ENCODE measurements around the gene CEP97.

Gene CEP97

DNA sequence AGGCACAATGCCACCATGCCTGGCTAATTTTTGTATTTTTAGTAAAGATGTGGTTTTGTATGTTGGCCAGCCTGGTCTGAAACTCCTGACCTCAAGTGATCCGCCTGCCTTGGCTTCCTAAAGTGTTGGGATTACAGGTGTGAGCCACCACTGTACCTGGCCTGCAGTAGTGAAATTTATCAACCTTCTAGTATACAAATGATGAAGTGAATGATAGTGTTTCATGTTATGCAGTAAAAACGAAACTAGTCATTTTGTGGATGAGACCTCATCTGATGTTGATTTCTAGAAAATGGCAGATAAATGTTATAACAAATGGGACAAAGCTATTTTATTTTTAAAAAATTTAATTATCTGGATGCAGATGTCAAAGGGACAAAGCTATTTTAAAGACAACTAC lies 87.5 kb downstream of the CEP97 start:
- H3K4me3 ChIP-seq (ENCODE audit: low read depth, low read length): no peak overlapping the region
- DNase-seq (ENCODE audit: low read depth): no peak
- TF ChIP-seq, protein P1, sequence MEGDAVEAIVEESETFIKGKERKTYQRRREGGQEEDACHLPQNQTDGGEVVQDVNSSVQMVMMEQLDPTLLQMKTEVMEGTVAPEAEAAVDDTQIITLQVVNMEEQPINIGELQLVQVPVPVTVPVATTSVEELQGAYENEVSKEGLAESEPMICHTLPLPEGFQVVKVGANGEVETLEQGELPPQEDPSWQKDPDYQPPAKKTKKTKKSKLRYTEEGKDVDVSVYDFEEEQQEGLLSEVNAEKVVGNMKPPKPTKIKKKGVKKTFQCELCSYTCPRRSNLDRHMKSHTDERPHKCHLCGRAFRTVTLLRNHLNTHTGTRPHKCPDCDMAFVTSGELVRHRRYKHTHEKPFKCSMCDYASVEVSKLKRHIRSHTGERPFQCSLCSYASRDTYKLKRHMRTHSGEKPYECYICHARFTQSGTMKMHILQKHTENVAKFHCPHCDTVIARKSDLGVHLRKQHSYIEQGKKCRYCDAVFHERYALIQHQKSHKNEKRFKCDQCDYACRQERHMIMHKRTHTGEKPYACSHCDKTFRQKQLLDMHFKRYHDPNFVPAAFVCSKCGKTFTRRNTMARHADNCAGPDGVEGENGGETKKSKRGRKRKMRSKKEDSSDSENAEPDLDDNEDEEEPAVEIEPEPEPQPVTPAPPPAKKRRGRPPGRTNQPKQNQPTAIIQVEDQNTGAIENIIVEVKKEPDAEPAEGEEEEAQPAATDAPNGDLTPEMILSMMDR (IDR thresholded peaks at IDR 0.05; ENCODE audit: low read depth, low read length, missing control alignments): no peak

DNA sequence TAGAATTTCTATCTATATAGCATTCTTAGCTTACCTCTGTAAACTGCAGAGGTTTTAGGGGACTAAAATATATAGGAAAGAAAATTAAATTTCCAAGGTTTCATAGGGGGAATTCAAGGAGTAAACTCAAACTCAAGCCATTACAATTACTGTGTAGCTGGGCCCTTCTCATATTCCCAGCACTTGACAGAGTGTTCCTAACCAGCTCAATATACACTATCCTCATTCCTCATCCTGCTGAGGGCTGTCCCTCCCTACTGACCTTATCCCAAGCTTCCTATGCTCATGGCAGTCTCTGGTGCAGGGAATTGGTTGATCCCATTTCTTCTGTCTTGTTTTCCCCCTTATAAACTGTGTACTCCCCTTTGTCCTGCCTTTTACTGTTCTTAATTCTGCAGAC lies 88.5 kb downstream of the CEP97 start:
- DNase-seq (ENCODE audit: low read depth): no peak
- H3K4me3 ChIP-seq (ENCODE audit: low read depth, low read length): no peak overlapping the region
- TF ChIP-seq, protein P1 (IDR thresholded peaks at IDR 0.05; ENCODE audit: low read depth, low read length, missing control alignments): no peak

DNA sequence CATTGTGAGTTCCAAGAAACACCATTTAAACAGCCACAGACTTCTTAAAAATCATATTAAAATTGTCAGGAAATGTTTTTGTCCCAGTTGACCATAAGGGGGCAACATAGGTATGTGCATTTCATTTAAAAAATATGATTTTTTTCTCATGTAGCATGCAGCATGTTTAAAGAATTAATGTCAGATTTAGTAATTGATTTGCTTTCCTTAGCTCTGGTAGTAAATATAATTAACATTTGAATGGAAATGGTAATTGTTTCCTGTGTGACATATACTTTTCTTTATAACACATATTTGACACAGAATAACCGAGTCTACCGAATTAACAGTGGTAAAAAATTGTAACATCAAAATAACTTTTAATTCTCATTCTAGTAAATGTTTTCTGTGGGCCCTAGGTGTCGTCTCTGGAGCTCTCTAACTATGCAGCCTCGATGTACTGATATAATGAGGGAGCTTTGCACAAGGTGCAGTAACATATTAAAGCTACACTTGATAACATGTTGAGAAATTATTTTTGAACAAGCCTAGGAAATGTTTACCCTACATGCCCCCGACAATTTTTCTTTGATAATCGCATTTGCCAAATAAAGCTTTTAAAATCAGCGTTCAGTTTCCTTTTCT lies 89.5 kb downstream of the CEP97 start:
- no peak for DNase-seq (ENCODE audit: low read depth)
- TF ChIP-seq, protein P1 (IDR thresholded peaks at IDR 0.05; ENCODE audit: low read depth, low read length, missing control alignments): peak; percentile 37
- H3K4me3 ChIP-seq (ENCODE audit: low read depth, low read length): no peak overlapping the region

DNA sequence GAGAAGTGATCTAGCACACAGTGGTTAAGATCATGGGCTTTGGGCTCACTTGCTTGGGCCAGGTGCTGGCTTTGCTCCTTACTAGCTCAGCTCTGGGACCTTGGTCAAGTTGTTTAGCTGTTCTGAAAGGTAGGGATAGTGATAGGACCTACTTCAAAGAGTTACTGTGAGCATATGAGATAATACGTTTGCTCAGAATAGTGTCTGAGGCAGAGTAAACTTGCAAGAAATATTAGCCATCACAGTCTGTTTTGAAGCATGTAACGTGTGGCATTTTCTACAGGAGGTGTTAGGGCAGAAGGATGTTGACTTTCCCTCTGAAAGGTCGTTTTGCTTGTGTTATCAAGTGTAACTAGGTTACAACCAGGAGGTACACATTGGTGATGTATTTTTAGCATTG lies 90.4 kb downstream of the CEP97 start:
- no peak for DNase-seq (ENCODE audit: low read depth)
- TF ChIP-seq, protein P1 (IDR thresholded peaks at IDR 0.05; ENCODE audit: low read depth, low read length, missing control alignments): no peak
- no peak overlapping the region for H3K4me3 ChIP-seq (ENCODE audit: low read depth, low read length)

DNA sequence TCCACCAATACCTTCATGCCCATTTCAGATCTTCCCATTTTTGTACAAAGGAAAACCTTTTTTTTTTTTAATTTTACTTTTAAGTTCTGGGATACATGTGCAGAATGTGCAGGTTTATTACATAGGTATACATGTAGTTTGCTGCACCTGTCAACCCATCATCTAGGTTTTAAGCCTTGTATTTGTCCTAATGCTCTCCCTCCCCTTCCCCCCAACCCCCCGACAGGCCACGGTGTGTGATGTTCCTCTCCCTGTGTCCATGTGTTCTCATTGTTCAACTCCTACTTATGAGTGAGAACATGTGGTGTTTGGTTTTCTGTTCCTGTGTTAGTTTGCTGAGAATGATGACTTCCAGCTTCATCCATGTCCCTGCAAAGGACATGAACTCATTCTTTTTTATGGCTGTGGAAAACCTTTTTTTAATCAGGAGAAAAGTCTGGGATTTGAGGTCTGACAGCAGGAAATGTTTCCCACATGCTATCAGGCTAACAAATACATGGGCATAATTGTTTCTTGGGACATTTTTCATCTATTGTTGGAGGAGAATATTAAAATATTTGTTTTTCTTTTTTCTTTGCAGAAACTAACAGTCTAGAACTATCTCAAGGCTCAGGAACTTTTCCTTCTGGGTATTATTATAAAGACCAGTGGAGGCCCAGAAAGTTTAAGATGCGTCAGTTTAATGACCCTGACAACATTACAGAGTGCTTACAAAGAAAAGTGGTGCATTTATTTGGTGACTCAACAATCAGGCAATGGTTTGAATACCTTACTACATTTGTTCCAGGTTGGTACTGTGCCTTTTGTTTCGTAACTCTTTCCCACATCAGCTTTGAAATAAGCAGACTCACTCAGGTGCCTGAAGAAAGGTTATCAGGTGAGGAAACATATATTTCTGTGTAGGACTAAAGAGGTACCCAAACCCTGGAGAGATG lies 92.1 kb downstream of the CEP97 start:
- TF ChIP-seq, protein P1 (IDR thresholded peaks at IDR 0.05; ENCODE audit: low read depth, low read length, missing control alignments): no peak
- no peak overlapping the region for H3K4me3 ChIP-seq (ENCODE audit: low read depth, low read length)
- no peak for DNase-seq (ENCODE audit: low read depth)

DNA sequence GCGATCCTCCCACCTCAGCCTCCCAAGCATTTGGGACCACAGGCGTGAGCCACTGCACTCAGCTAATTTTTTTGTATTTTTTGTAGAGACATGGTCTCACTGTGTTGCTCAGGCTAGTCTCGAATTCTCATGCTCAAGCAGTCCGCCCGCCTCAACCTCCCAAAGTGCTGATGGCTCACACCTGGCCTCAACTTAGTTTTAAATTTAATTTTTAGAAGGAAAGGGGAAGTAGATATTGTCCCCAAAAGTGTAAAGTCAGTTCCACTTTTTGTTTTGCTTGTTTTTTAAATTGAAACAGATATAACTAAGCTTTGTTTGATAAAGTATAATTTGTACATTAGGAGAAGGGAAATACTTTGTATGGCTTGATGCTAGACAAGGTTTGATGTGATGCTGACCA lies 93.6 kb downstream of the CEP97 start:
- no peak overlapping the region for H3K4me3 ChIP-seq (ENCODE audit: low read depth, low read length)
- TF ChIP-seq, protein P1 (IDR thresholded peaks at IDR 0.05; ENCODE audit: low read depth, low read length, missing control alignments): no peak
- no peak for DNase-seq (ENCODE audit: low read depth)

Data from GM12864 (cell line).